HG02870 (cell line): ENCODE measurements around the gene ABTB1.
"Not testable (repeated sequence)": the region's sequence is repeated elsewhere in the genome, so short reads cannot be mapped to it uniquely, and the experiment has no call there.

Experiments
- ATAC-seq: cut with Tn5 transposase; IDR thresholded peaks from one replicate; pipeline ENCODE4 v1.9.1; 2021; ENCODE audit warnings: mild to moderate bottlenecking, moderate library complexity; ENCODE audit not compliant: unreplicated experiment

The ABTB1 gene

DNA sequence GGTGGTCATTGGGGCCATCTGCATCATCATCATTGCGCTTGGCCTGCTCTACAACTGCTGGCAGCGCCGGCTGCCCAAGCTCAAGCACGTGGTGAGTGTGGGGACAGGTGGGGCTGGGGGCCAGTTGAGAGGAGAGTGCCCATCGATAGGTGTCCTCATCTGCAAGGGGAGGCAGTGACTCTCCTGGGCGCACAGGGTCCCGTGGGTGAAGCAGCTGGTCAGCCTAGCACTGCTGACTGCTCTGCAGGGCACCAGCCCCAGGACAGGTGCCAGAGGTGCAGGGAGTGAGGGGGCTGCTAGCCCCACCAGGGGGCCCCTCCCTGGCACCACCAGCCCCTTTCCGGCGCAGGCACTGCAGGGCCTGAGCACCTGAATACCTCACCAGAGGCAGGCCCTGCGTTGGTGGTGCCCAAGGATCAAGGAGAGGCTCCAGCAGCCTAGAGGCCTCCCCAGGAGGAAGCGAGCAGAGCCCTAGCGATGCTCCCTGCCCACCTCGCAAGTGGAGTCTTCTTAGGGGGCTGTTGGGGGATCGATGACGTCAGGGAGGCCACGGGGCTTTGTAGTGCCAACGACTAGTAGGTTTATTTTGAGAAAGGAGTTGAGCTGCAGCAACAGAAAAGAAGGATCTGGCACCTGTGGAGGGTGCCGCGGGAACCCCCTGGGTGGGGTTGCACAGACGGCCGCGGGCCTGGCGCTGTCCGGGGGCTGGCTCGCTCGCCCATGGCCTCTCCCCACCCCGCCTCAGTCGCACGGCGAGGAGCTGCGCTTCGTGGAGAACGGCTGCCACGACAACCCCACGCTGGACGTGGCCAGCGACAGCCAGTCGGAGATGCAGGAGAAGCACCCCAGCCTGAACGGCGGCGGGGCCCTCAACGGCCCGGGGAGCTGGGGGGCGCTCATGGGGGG is 976 bp upstream of the ABTB1 start:
- ATAC-seq = peak; percentile 16

DNA sequence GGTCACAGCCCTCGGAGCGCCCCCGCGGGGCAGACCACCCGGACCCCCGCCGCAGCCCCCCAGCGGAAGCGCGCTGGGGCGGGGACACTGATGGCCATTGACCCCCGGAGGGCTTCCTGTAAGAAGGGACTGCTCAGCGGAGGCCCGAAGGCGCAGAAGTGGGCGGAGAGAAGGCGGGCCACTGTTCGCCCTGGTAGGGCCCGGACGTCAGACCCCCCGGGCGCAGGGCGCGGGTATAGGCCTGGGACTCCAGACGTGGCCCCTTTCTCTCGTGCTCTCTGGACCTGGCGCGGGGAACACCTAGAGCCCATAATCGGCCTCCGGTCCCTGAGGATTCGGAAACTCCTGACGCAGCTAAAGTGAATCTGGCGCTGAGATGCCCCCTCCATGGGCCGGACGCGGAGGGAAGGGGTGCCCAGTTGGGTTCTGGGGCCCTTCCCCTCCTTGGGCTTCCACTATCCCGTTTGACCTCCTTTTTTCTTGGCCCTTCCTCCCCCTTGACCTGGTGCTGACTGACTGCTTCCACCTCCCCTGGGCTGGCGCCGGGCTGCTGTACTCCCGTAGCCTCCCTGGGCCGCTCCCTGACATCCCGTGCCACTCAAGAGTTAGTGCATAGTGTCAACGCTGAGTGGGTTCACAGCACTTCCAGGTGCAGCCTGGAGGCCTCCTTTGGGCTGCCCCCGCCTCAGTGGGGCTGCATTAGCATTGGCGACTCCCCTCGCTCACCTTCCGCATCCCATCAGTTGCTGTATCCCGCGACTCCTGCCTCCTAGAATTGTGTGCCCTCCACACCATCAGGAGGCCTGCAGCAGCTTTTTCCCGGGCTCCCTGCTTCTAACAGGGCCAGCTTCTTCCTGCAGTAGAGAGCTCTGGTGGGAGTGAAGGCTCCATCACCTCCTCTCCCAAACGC is 694 bp downstream of the ABTB1 start:
- ATAC-seq = peak; percentile 38

DNA sequence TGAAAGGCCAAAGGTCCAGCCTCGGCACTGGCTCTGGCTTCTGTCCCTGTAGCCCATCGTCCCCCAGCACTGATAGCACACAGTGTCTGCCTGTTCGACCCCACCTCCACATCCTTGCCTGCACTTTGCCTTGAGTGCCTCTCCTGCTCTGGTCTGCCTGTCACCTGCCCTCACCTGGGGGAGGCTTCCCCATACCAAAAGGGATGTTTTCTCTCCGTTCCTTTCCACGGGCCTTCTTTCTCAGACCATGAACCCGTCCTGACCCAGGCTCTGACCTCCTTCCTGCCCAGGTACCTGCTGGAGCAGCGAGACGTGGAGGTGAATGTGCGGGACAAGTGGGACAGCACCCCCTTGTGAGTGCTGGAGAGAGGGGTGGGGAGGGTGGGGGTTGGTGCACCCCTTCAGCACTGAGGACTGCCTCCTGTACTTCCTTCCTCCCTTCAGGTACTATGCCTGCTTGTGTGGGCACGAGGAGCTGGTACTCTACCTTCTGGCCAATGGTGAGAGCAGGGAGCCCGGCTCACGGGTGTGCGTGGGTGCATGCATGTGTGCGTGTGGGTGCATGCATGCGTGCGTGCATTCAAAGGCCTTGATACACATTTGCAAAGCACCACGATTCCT is 1.5 kb downstream of the ABTB1 start:
- ATAC-seq = no peak

DNA sequence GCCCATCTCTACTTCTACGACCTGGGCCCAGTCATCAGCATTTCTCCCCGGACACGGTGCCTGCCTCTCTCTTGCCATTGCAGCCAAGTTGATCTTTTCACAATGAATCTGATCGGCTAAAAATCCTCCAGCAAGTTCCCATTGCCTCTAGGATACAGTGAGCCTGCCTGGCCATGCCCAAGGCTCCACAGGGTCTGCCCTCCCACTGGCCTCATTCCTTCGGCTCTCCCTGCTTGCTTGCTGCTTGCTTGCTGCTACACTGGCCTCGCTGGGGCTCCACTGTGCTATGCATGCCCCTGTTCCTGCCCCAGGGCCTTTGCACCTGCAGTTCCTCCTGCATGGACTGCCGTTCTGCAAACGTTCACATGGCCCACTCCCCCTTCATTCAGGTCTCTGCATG is 2.0 kb downstream of the ABTB1 start:
- no peak for ATAC-seq

DNA sequence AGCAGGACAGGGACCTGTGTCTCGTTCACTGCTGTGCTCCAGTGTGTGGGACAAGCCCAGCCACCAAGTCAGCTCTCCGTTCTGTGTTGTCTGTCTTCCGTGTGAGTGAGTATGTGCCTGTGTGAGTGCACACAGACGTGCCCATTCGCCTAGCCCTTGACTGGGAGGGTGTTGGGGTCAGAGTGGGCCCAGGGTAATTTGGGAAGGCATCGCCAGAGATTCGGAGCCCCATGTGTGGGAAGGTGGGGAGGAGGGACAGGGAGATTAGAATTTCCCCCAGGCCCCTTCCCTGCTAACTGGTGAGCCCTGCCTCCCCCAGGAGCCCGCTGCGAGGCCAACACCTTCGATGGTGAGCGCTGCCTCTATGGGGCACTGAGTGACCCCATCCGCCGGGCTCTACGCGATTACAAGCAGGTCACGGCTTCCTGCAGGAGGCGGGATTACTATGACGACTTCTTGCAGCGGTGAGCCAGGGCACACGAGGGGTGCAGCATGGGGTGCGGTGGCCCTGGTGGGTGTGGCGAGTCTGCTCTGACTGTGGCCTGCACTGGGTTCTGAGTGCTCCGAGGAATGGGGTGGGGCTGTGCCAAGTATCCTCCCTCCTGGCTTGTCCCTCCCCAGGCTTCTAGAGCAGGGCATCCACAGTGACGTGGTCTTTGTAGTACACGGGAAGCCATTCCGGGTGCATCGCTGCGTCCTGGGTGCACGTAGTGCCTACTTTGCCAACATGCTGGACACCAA is 3.1 kb downstream of the ABTB1 start:
- no peak for ATAC-seq

DNA sequence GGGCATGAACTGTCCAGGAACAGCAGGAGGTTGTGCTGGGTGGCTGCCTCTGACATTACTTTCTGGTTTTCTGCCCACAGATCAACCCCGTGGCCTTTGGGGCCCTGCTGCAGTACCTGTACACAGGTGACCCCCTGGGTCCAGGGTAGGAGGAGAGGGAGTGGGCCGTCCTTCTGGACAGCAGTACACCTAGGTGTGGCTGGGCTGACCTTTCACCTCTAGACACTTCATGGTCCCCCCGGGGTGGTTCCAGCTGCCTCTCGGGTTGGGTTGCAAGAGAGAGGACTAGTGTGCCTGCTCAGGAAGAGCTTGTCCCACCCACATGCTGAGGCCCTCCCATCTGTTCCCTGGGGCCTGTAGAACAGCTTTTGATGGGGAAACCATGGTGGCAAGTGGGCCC is 3.7 kb downstream of the ABTB1 start:
- no peak for ATAC-seq

DNA sequence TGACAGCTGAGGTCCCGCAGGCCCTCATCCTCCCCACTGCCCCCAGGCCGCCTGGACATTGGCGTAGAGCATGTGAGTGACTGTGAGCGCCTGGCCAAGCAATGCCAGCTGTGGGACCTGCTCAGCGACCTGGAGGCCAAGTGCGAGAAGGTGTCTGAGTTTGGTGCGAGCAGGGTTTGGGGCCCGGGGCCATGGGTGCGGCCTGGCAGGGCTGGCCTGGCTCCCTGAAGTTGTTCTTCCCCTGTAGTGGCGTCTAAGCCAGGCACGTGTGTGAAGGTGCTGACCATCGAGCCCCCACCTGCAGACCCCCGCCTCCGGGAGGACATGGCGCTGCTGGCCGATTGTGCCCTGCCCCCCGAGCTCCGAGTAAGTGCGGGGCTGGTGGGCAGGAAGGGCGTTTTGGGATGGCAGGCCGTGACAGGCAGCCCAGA is 4.2 kb downstream of the ABTB1 start:
- ATAC-seq = no peak

DNA sequence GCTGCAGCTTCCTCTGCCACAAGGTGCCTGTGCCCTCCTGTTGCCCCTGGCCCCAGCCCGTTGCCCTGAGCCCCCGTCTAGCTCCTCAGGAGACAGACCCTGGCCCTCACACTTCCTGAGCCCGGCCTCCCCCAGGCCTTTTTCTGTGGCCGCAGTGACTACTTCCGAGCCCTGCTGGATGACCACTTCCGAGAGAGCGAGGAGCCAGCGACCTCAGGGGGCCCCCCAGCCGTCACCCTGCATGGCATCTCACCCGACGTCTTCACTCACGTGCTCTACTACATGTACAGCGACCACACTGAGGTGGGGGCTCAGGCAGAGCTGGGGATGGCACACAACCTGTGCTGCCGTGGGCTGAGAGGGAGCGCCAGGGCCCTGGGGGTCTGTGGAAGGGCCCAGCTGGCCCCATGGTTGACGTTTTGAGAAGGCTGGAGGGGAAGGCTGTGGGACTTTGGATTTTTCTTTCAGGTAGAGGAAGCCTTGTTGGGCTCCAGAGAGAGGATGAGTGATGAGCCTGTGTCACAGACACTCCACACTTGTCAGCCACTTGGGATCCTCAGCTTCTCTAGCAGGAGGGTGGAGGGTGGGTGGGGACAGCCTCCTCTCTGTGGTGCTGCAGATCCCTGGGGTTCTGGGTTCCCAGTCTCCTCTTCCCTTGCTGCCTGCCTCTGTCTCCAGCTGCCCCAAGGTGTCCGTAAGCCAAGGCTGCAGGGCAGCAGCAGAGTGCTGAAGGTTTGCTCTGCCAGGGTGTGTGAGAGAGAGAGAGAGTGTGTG is 5.0 kb downstream of the ABTB1 start:
- no peak for ATAC-seq

DNA sequence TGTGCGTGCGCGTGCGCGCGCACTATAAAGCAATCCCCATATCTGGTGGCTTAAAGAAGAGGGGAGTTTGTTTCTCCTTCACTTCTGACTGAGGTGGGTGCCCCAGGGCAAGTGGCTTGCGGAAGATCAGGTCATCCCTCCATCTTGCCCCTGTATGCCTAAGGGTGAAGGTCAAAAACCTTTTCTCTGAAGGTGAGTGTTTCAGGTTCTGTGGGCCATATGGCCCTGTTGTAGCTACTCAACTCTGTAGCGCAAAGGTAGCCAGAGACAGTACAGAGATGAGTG is 5.5 kb downstream of the ABTB1 start:
- no peak for ATAC-seq

DNA sequence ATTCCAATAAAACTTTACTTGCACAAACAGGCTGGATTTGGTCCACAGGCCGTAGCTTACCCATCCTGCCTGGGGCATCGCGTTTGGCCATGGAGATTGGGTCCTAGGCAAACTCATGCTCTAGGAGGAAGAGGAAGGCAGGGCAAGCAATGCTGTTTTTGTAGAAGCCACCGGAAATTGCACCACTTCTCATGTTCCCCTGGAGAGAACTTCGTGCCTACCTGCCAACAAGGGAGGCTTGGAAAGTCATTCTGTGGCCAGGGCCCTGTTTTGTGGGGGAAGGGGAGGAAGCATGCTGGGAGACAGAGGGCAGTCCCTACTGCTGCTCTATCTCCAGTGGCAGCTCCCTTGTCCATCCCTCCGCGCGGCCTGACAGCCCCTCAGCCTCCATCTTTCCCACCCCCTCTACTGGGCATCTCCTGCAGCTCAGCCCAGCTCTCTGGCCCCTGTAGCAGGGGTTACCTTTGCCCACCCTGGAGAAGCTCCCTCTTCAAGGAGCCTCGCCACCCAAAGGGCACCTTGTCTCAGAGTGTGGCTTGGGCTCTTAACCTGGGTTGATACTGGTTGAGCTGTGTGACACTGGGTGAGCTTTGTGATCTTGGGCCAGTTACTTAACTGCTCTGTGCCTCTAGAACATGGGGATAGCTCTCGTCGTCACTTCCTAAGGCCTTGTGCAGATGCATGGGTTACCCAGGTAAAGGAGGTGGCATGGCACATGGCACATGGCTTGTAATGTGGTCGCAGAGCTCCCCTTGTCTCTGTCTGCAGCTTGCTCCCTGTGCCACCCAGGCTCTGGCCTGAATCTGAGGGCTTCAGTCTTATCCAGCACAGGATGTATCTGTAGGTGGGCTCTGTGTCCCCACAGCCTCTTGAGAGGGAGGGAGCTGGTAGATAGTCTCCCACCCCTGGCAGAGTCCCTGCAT is 6.1 kb downstream of the ABTB1 start:
- no peak for ATAC-seq

DNA sequence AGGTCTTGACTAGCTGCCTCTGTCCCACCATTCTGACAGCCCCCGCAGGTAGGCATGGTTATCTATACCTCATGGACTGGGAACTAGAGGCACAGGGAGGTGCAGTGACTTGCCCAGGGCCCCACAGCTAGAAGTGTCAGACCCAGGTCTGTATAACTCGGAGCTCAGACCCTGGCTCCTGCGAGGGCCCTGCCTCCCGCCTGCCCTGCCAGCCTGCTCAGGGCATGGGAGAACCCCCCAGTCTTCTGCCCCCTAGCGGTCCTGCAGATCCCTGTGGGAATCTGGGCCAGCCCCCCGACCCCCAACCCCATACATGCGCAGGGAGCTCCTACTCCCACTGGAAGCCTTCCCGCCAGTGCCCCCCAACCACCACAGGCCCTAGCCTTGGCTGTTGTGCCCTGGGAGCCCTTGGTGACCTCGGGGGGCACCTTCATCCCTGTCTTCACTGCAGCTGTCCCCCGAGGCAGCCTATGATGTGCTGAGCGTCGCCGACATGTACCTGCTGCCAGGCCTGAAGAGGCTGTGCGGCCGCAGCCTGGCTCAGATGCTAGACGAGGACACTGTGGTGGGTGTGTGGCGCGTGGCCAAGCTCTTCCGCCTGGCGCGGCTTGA is 6.9 kb downstream of the ABTB1 start:
- no peak for ATAC-seq

DNA sequence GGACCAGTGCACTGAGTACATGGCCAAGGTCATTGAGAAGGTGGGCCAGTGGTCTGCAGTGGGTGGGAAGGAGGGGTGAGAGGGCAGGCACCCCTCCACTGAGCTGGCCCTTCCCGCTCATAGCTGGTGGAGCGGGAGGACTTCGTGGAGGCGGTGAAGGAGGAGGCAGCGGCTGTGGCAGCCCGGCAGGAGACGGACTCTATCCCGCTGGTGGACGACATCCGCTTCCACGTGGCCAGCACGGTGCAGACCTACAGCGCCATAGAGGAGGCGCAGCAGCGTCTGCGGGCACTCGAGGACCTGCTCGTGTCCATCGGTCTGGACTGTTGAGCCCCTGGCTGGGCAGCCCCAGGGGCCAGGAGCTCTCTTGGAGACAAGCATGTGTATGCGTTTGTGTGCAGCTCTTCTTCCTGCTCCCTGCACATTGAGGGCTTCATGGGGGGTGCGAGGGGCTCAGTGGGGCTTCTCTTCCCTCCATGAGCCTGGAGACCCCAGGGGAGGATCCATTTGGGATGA is 7.5 kb downstream of the ABTB1 start:
- ATAC-seq = no peak

DNA sequence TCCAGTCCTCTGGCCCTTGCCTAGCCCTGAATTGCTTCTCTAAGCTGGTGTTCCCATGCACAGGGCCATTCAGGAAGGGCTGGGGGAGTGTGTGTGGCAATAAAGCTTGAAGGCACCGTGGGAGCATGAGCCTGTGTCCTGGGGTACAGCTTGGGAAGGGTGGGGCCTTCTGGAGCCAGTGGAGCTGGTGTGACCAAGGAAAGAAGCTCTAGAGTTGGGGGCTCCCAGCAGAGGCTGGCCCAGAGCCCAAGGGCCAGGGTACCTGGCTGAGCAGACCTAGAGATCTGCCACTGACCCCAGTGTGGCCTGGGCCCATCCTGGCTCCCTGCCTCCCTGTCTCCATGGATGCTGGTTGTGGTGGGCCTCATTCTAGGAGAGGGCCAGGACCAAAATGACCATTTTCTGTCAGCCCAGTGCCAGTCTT is 8.1 kb downstream of the ABTB1 start:
- no peak for ATAC-seq

DNA sequence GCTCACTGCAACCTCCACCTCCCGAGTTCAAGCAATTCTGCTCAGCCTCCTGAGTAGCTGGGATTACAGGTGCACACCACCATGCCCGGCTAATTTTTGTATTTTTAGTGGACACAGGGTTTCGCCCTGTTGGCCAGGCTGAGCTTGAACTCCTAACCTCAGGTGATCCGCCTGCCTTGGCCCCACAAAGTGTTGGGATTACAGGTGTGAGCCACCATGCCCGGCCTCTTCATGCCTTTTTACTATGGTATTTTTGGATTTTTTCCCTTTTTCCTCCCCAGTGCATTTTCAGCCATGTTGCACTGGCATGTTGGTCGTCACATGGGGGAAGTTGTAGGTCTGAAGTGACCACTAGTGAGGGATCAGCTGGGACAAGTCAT is 9.4 kb downstream of the ABTB1 start:
- not testable (repeated sequence) for ATAC-seq

DNA sequence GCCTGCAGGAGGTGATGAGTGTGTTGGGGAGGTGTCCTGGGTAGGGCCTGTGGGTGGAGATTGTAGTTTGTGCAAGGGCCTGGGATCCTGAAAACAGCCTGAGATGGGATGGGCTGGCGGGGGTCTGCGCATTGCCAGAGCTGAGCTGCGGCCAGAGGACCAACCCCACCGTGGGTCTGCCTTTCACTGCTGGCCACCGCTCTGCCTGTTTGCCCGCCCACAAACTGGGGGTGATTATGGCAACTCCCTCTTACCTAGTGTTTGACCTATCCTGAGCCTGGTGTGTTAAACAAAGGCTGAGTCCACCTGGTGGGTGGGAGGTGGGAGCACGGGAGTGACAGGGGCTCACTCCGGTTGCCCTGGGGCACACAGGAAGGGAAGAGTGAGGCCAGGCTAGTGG is 9.8 kb downstream of the ABTB1 start:
- ATAC-seq = no peak

DNA sequence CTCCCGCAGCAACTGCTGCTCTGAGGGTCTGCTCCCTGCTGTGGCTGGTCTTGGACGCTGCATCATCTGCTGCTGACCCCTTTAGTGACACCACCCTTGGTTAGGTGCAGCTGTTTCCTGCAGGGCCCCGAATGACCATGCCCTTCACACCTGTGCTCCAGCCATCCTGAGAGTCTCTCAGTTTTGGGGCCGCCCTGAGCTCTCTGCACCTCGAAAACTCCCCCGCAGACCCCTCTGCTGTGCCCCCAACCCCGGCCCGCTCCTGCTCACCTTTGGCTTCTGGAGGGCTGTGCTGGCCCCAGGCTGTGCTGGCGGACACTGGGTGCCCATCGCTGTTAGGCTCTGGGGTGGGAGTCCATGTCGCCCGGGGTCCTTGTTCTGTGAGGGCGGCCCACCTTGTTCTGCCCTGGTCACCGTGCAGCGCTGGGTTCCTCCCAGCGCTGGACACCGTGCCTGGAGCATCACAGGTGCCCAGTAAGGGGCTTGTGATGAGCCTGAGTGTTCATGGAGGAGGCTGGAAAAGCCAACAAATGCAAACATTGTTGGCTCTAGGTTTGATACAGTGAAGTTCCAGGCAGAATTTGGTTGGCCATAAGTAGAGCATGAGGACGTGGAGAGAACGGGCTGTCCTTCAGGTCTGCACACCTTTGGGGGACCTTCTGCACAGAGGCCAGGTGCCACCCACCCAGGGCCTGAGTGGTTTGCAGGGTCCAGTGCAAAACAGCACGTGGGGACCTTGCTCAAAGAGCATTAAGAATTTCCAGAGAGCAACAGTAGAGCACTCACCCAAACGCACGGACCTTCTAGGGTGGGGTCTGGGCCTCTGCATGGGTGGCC is 12.3 kb downstream of the ABTB1 start:
- no peak for ATAC-seq

DNA sequence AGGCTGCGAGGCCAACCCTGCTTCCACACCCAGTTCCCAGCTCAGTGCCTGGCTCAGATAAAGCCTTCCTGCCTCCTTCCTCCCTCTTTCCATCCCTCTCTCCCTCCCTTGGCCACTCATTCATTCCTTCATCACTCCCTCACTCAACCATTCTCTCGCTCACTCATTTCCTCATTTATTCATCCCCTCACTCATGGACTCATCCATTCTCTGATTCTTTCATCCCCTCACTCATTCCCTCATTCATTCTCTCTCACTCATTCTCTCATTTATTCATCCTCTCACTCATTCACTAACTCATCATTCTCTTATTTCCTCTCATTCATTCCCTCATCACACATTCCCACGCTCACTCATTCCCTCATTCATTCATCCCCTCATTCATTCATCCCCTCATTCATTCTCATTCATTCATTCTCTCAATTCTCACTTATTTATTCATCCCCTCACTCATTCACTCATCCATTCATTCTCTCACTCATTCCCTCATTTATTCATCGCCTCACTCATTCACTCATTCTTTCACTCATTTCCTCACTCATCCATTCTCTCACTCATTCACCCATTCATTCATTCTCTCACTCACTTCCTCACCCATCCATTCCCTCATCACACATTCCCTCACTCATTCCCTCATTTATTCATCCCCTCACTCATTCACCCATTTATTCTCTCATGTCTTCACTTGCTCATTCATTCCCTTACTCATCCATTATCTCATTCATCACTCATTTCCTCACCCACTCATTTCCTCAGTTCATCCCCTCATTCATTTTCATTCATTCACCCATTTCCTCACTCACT is 13.2 kb downstream of the ABTB1 start:
- ATAC-seq = no peak
